Measurements from ENCODE around the gene MICOS13. TPM values are rescaled to one million over a fixed set of nuclear protein-coding genes. Genes with fewer than 3 reads are reported as not detected.

The MICOS13 gene
- total and polyA plus RNA-seq, 2 experiments from 2014 or later, result 15.5 to 54.6 TPM

- TF ChIP-seq ZNF462 (CRISPR knock-in tag; IDR thresholded peaks at IDR 0.05), result no peak
Observed at GRCh38 chr19:5698635-5699422, 18.5 kb upstream of the MICOS13 start (continued).

GRCh38 chr19:5697890-5698634 is 17.7 kb upstream of the MICOS13 start:
- no peak overlapping the region for H3K27ac Mint-ChIP-seq
- H3K27ac ChIP-seq (ENCODE audit: low read depth), result no peak overlapping the region

More at GRCh38 chr19:5697890-5698634, 17.7 kb upstream of the MICOS13 start:
- H3K9me2 ChIP-seq (ENCODE audit: insufficient read depth), result no peaks in the 10 kb centered on the region
- H3K27me3 ChIP-seq (ENCODE audit: insufficient read depth), result no peaks in the 10 kb centered on the region
- H3K27me3 Mint-ChIP-seq (ENCODE audit: insufficient read depth, low read depth, poor library complexity), result peaks cover 38% of the 10 kb centered on the region
- no peaks in the 10 kb centered on the region for H3K36me3 ChIP-seq (ENCODE audit: insufficient read depth)
- no peak for ATAC-seq
- H3K36me3 Mint-ChIP-seq (ENCODE audit: low read depth), result peaks cover 78% of the 10 kb centered on the region
- TF ChIP-seq POLR2AphosphoS5 (IDR thresholded peaks at IDR 0.05; ENCODE audit: low read depth), result no peak
- TF ChIP-seq NANOG (IDR thresholded peaks at IDR 0.05; ENCODE audit: borderline replicate concordance), result no peak
- no peak for TF ChIP-seq EZH2 (IDR thresholded peaks at IDR 0.05; ENCODE audit: low read depth, unreplicated experiment)
- TF ChIP-seq STAT1 (IDR thresholded peaks at IDR 0.05; ENCODE audit: unreplicated experiment), result no peak
- TF ChIP-seq JUNB (IDR thresholded peaks at IDR 0.05; ENCODE audit: unreplicated experiment), result no peak
- no peak for TF ChIP-seq ETS1 (IDR thresholded peaks at IDR 0.05)
- TF ChIP-seq CREB1 (CRISPR knock-in tag; IDR thresholded peaks at IDR 0.05; ENCODE audit: low read depth), result no peak
- TF ChIP-seq ZNF331 (CRISPR knock-in tag; IDR thresholded peaks at IDR 0.05; ENCODE audit: low read depth), result no peak
- H2AFZ ChIP-seq, result no peak overlapping the region
- no peak overlapping the region for H3K4me2 ChIP-seq
- H3K4me3 Mint-ChIP-seq, result no peak overlapping the region
- peaks cover 3% of the 10 kb centered on the region for H3F3A ChIP-seq (replicated peaks; ENCODE audit: low read depth)
- no peaks in the 10 kb centered on the region for H3K4me1 Mint-ChIP-seq
- no peaks in the 10 kb centered on the region for H3K79me2 ChIP-seq (replicated peaks; ENCODE audit: insufficient read depth)
- H3K4me1 ChIP-seq (ENCODE audit: insufficient read depth), result no peaks in the 10 kb centered on the region
- no peak overlapping the region for H3K4me3 ChIP-seq
- peaks cover 7% of the 10 kb centered on the region; the same call in 1 of the 2 replicates for H4K20me1 ChIP-seq (replicated peaks; ENCODE audit: insufficient read depth)
- peaks cover 4% of the 10 kb centered on the region for H3K9me3 Mint-ChIP-seq
- peak; percentile 1 for DNase-seq (ENCODE audit: low spot score)

Data from GM23338 (cell line).